Measurements from ENCODE around the gene TNMD. TPM values are rescaled to one million over a fixed set of nuclear protein-coding genes. Genes with fewer than 3 reads are reported as not detected.

The TNMD gene
- polyA plus RNA-seq, 4 donors, result 0.21 to 0.62 TPM; not detected in 2

GRCh38 chrX:100599456-100599855 is 14.7 kb downstream of the TNMD start:
- Histone ChIP-seq H3K27ac (ENCODE audit: low read depth in 1 of 3, low read length in 2 of 3) (no peak overlapping the region), H3K27me3 (ENCODE audit: control insufficient read depth in 3 of 3, insufficient read depth in 3 of 3, low read length in 3 of 3) (no peaks in the 10 kb centered on the region), H3K36me3 (ENCODE audit: control insufficient read depth in 3 of 3, insufficient read depth in 2 of 3, low read depth in 1 of 3, low read length in 3 of 3) (no peaks in the 10 kb centered on the region), H3K4me3 (ENCODE audit: low read depth in 1 of 3, low read length in 3 of 3) (no peak overlapping the region), H3K9me3 (ENCODE audit: control insufficient read depth in 2 of 2, insufficient read depth in 1 of 2, low read depth in 1 of 2, low read length in 1 of 2) (no peaks in the 10 kb centered on the region), H3K4me1 (ENCODE audit: control insufficient read depth in 3 of 3, insufficient read depth in 2 of 3, low read depth in 1 of 3, low read length in 2 of 3) (no peaks in the 10 kb centered on the region)
- no peak for FAIRE-seq
- 77 to 96% (median 82%) methylated on average over 9 of the region's 9 CpGs for WGBS, 3 donors
- DNase-seq, result no peak

- no peaks in the 10 kb centered on the region for H3K27me3 ChIP-seq (ENCODE audit: control insufficient read depth in 3 of 3, insufficient read depth in 3 of 3, low read length in 3 of 3)
- H3K27ac ChIP-seq (ENCODE audit: low read depth in 1 of 3, low read length in 2 of 3), result peak overlapping the region in 1 of 3 donors; percentile 53
- H3K9me3 ChIP-seq (ENCODE audit: control insufficient read depth in 2 of 2, insufficient read depth in 1 of 2, low read depth in 1 of 2, low read length in 1 of 2), result no peaks in the 10 kb centered on the region
- no peak for FAIRE-seq
- no peak overlapping the region for H3K4me3 ChIP-seq (ENCODE audit: low read depth in 1 of 3, low read length in 3 of 3)
- no peaks in the 10 kb centered on the region for H3K36me3 ChIP-seq (ENCODE audit: control insufficient read depth in 3 of 3, insufficient read depth in 2 of 3, low read depth in 1 of 3, low read length in 3 of 3)
- peak in 1 of 2 donors; percentile 24 for DNase-seq
- no peaks in the 10 kb centered on the region for H3K4me1 ChIP-seq (ENCODE audit: control insufficient read depth in 3 of 3, insufficient read depth in 2 of 3, low read depth in 1 of 3, low read length in 2 of 3)
Measured at GRCh38 chrX:100600340-100600739, 15.6 kb downstream of the TNMD start.

GRCh38 chrX:100600758-100601157 is 16.0 kb downstream of the TNMD start:
- Histone ChIP-seq H3K27me3 (ENCODE audit: control insufficient read depth in 3 of 3, insufficient read depth in 3 of 3, low read length in 3 of 3) (no peaks in the 10 kb centered on the region), H3K4me3 (ENCODE audit: low read depth in 1 of 3, low read length in 3 of 3) (no peak overlapping the region), H3K9me3 (ENCODE audit: control insufficient read depth in 2 of 2, insufficient read depth in 1 of 2, low read depth in 1 of 2, low read length in 1 of 2) (no peaks in the 10 kb centered on the region), H3K27ac (ENCODE audit: low read depth in 1 of 3, low read length in 2 of 3) (peak overlapping the region in 1 of 3 donors; percentile 53), H3K4me1 (ENCODE audit: control insufficient read depth in 3 of 3, insufficient read depth in 2 of 3, low read depth in 1 of 3, low read length in 2 of 3) (no peaks in the 10 kb centered on the region), H3K36me3 (ENCODE audit: control insufficient read depth in 3 of 3, insufficient read depth in 2 of 3, low read depth in 1 of 3, low read length in 3 of 3) (no peaks in the 10 kb centered on the region)
- FAIRE-seq (no peak), DNase-seq (peak in 1 of 2 donors; percentile 18)
- 5 to 14% (median 13%) methylated on average over 1 of the region's 1 CpG for WGBS, 3 donors

- Histone ChIP-seq H3K27ac (ENCODE audit: low read depth in 1 of 3, low read length in 2 of 3) (no peak overlapping the region), H3K9me3 (ENCODE audit: control insufficient read depth in 2 of 2, insufficient read depth in 1 of 2, low read depth in 1 of 2, low read length in 1 of 2) (no peaks in the 10 kb centered on the region), H3K27me3 (ENCODE audit: control insufficient read depth in 3 of 3, insufficient read depth in 3 of 3, low read length in 3 of 3) (no peaks in the 10 kb centered on the region), H3K4me1 (ENCODE audit: control insufficient read depth in 3 of 3, insufficient read depth in 2 of 3, low read depth in 1 of 3, low read length in 2 of 3) (no peaks in the 10 kb centered on the region), H3K36me3 (ENCODE audit: control insufficient read depth in 3 of 3, insufficient read depth in 2 of 3, low read depth in 1 of 3, low read length in 3 of 3) (no peaks in the 10 kb centered on the region), H3K4me3 (ENCODE audit: low read depth in 1 of 3, low read length in 3 of 3) (no peak overlapping the region)
- FAIRE-seq (no peak), DNase-seq (no peak)
- 50 to 90% (median 69%) methylated on average over 1 of the region's 1 CpG for WGBS, 3 donors
Measured at GRCh38 chrX:100606753-100607152, 22.0 kb downstream of the TNMD start.

GRCh38 chrX:100609591-100609990 is 24.9 kb downstream of the TNMD start:
- no peaks in the 10 kb centered on the region for H3K9me3 ChIP-seq (ENCODE audit: control insufficient read depth in 2 of 2, insufficient read depth in 1 of 2, low read depth in 1 of 2, low read length in 1 of 2)
- DNase-seq, result no peak
- WGBS, 3 donors, result 0 to 7% (median 4%) methylated on average over 1 of the region's 1 CpG
- no peak for FAIRE-seq
- H3K27me3 ChIP-seq (ENCODE audit: control insufficient read depth in 3 of 3, insufficient read depth in 3 of 3, low read length in 3 of 3), result no peaks in the 10 kb centered on the region
- no peak overlapping the region for H3K27ac ChIP-seq (ENCODE audit: low read depth in 1 of 3, low read length in 2 of 3)
- no peak overlapping the region for H3K4me3 ChIP-seq (ENCODE audit: low read depth in 1 of 3, low read length in 3 of 3)
- no peaks in the 10 kb centered on the region for H3K4me1 ChIP-seq (ENCODE audit: control insufficient read depth in 3 of 3, insufficient read depth in 2 of 3, low read depth in 1 of 3, low read length in 2 of 3)
- no peaks in the 10 kb centered on the region for H3K36me3 ChIP-seq (ENCODE audit: control insufficient read depth in 3 of 3, insufficient read depth in 2 of 3, low read depth in 1 of 3, low read length in 3 of 3)

GRCh38 chrX:100611951-100612350 is 27.2 kb downstream of the TNMD start:
- no peak overlapping the region for H3K27ac ChIP-seq (ENCODE audit: low read depth in 1 of 3, low read length in 2 of 3)
- DNase-seq (no peak), FAIRE-seq (no peak)
- WGBS, 3 donors, result 73 to 85% (median 83%) methylated on average over 5 of the region's 5 CpGs
- no peaks in the 10 kb centered on the region for H3K36me3 ChIP-seq (ENCODE audit: control insufficient read depth in 3 of 3, insufficient read depth in 2 of 3, low read depth in 1 of 3, low read length in 3 of 3)
- no peaks in the 10 kb centered on the region for H3K27me3 ChIP-seq (ENCODE audit: control insufficient read depth in 3 of 3, insufficient read depth in 3 of 3, low read length in 3 of 3)
- H3K9me3 ChIP-seq (ENCODE audit: control insufficient read depth in 2 of 2, insufficient read depth in 1 of 2, low read depth in 1 of 2, low read length in 1 of 2), result no peaks in the 10 kb centered on the region
- no peak overlapping the region for H3K4me3 ChIP-seq (ENCODE audit: low read depth in 1 of 3, low read length in 3 of 3)
- no peaks in the 10 kb centered on the region for H3K4me1 ChIP-seq (ENCODE audit: control insufficient read depth in 3 of 3, insufficient read depth in 2 of 3, low read depth in 1 of 3, low read length in 2 of 3)

- no peaks in the 10 kb centered on the region for H3K4me1 ChIP-seq (ENCODE audit: control insufficient read depth in 3 of 3, insufficient read depth in 2 of 3, low read depth in 1 of 3, low read length in 2 of 3)
- H3K36me3 ChIP-seq (ENCODE audit: control insufficient read depth in 3 of 3, insufficient read depth in 2 of 3, low read depth in 1 of 3, low read length in 3 of 3), result no peaks in the 10 kb centered on the region
- DNase-seq (peak in 1 of 2 donors; percentile 5), FAIRE-seq (no peak)
- no peaks in the 10 kb centered on the region for H3K9me3 ChIP-seq (ENCODE audit: control insufficient read depth in 2 of 2, insufficient read depth in 1 of 2, low read depth in 1 of 2, low read length in 1 of 2)
- no peak overlapping the region for H3K27ac ChIP-seq (ENCODE audit: low read depth in 1 of 3, low read length in 2 of 3)
- H3K27me3 ChIP-seq (ENCODE audit: control insufficient read depth in 3 of 3, insufficient read depth in 3 of 3, low read length in 3 of 3), result no peaks in the 10 kb centered on the region
- 5 to 16% (median 12%) methylated on average over 3 of the region's 3 CpGs for WGBS, 3 donors
- no peak overlapping the region for H3K4me3 ChIP-seq (ENCODE audit: low read depth in 1 of 3, low read length in 3 of 3)
Measured at GRCh38 chrX:100615005-100615404, 30.3 kb downstream of the TNMD start.

- FAIRE-seq (no peak), DNase-seq (no peak)
- no peaks in the 10 kb centered on the region for H3K4me1 ChIP-seq (ENCODE audit: control insufficient read depth in 3 of 3, insufficient read depth in 2 of 3, low read depth in 1 of 3, low read length in 2 of 3)
- no peaks in the 10 kb centered on the region for H3K9me3 ChIP-seq (ENCODE audit: control insufficient read depth in 2 of 2, insufficient read depth in 1 of 2, low read depth in 1 of 2, low read length in 1 of 2)
- 76 to 84% (median 80%) methylated on average over 4 of the region's 4 CpGs for WGBS, 3 donors
- no peak overlapping the region for H3K4me3 ChIP-seq (ENCODE audit: low read depth in 1 of 3, low read length in 3 of 3)
- no peaks in the 10 kb centered on the region for H3K27me3 ChIP-seq (ENCODE audit: control insufficient read depth in 3 of 3, insufficient read depth in 3 of 3, low read length in 3 of 3)
- H3K36me3 ChIP-seq (ENCODE audit: control insufficient read depth in 3 of 3, insufficient read depth in 2 of 3, low read depth in 1 of 3, low read length in 3 of 3), result no peaks in the 10 kb centered on the region
- no peak overlapping the region for H3K27ac ChIP-seq (ENCODE audit: low read depth in 1 of 3, low read length in 2 of 3)
Measured at GRCh38 chrX:100623001-100623400, 38.3 kb downstream of the TNMD start.

GRCh38 chrX:100625985-100626491 is 41.3 kb downstream of the TNMD start:
- WGBS, 3 donors, result 56 to 80% (median 63%) methylated on average over 5 of the region's 5 CpGs
- Histone ChIP-seq H3K4me3 (ENCODE audit: low read depth in 1 of 3, low read length in 3 of 3) (no peak overlapping the region), H3K27me3 (ENCODE audit: control insufficient read depth in 3 of 3, insufficient read depth in 3 of 3, low read length in 3 of 3) (no peaks in the 10 kb centered on the region), H3K27ac (ENCODE audit: low read depth in 1 of 3, low read length in 2 of 3) (no peak overlapping the region), H3K36me3 (ENCODE audit: control insufficient read depth in 3 of 3, insufficient read depth in 2 of 3, low read depth in 1 of 3, low read length in 3 of 3) (no peaks in the 10 kb centered on the region), H3K9me3 (ENCODE audit: control insufficient read depth in 2 of 2, insufficient read depth in 1 of 2, low read depth in 1 of 2, low read length in 1 of 2) (no peaks in the 10 kb centered on the region), H3K4me1 (ENCODE audit: control insufficient read depth in 3 of 3, insufficient read depth in 2 of 3, low read depth in 1 of 3, low read length in 2 of 3) (no peaks in the 10 kb centered on the region)
- FAIRE-seq (no peak), DNase-seq (no peak)
